Measurements from ENCODE around the gene PFKFB4.

Gene PFKFB4

DNA sequence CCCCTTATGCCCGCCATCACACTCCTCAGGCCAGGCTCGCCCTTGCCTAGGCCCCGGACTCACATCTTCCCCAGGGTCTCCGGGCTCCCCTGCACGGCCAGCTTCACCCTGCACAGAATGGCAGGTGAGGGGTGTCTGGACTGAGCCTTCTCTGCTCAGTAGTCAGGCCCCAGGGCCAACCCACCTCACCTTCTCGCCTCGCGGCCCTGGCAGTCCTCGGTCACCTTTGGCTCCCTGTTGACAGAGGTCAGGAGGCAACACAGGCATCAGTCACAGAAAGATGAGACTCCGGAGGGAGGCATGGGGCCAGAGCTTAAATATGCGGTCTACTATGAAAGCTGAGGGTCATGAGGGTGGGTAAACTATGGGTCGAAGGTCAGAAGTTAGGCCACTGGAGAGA is 15.3 kb upstream of the PFKFB4 start:
- TF ChIP-seq, protein P1, sequence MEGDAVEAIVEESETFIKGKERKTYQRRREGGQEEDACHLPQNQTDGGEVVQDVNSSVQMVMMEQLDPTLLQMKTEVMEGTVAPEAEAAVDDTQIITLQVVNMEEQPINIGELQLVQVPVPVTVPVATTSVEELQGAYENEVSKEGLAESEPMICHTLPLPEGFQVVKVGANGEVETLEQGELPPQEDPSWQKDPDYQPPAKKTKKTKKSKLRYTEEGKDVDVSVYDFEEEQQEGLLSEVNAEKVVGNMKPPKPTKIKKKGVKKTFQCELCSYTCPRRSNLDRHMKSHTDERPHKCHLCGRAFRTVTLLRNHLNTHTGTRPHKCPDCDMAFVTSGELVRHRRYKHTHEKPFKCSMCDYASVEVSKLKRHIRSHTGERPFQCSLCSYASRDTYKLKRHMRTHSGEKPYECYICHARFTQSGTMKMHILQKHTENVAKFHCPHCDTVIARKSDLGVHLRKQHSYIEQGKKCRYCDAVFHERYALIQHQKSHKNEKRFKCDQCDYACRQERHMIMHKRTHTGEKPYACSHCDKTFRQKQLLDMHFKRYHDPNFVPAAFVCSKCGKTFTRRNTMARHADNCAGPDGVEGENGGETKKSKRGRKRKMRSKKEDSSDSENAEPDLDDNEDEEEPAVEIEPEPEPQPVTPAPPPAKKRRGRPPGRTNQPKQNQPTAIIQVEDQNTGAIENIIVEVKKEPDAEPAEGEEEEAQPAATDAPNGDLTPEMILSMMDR (IDR thresholded peaks at IDR 0.05; ENCODE audit: insufficient read depth, low read depth, low read length, missing control alignments) = no peak
- H3K4me3 ChIP-seq (ENCODE audit: low read length) = no peak overlapping the region
- no peak for DNase-seq (ENCODE audit: low read depth)

DNA sequence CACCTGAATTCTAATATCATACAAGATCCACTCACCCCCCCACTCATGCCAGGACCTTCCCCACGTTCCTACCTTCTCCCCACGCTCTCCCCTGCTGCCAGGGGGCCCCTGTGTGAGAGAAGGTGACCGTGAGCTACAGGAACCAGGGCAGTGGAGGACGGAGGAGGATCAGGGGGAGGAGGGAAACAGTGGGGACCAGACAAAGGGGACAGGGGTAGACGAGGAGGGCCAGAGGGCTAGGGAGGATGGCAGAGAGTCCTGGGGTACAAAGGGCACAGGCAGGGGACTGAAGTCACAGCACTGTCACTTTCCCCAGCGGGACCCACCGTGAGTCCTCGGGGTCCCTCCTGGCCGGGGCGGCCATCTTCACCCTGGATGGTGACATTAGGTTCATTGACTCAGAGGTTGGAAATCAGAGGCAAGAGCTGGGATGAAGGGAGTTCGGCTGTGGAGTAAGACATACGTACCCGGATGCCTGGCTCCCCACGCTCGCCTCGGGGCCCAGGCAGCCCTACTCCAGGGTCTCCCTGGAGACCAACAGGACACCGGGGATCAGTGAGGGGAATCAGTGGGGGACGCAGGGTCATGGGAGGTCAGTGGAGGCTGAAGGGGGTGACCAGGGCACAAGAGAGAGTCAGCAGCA is 13.3 kb upstream of the PFKFB4 start:
- DNase-seq (ENCODE audit: low read depth) = no peak
- TF ChIP-seq, protein P1 (IDR thresholded peaks at IDR 0.05; ENCODE audit: insufficient read depth, low read depth, low read length, missing control alignments) = no peak
- no peak overlapping the region for H3K4me3 ChIP-seq (ENCODE audit: low read length)

DNA sequence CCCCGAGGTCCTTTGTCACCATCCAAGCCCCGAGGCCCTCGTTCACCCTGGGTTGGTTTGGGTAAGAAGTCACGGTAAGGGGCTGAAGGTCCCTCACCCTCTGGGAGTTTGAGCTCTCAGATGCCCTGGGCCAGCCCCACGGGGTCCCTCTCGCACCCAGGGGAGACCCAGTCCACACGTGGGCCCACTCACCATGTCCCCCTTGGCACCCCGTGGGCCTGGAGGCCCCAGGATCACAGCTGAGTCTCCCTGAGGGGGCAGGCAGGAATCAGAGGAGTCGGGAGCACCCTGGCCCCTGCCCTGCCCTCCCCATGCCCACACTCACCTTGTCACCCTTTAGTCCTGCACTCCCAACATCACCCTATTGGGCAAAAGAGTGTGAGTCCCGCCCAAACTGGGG is 12.8 kb upstream of the PFKFB4 start:
- TF ChIP-seq, protein P1 (IDR thresholded peaks at IDR 0.05; ENCODE audit: insufficient read depth, low read depth, low read length, missing control alignments) = no peak
- DNase-seq (ENCODE audit: low read depth) = no peak
- no peak overlapping the region for H3K4me3 ChIP-seq (ENCODE audit: low read length)

DNA sequence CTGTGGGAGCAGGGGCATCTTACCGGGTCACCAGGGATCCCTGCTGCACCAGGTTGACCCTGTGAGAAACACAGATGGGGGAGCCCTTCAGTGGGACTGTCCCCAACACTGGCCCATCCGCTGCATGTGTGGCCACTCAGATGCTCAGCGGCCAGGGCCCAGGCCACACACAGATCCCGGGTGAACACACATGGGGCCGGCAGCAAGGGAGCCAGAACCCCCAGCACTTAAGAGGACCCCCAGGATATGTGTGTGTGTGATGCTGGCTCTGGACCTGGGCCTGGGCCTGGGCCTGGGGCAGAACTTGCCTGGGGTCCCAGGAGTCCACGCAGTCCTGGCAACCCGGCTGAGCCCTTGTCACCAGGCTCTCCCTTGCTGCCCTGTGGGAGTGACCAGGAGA is 11.9 kb upstream of the PFKFB4 start:
- no peak for DNase-seq (ENCODE audit: low read depth)
- no peak overlapping the region for H3K4me3 ChIP-seq (ENCODE audit: low read length)
- TF ChIP-seq, protein P1 (IDR thresholded peaks at IDR 0.05; ENCODE audit: insufficient read depth, low read depth, low read length, missing control alignments) = no peak

DNA sequence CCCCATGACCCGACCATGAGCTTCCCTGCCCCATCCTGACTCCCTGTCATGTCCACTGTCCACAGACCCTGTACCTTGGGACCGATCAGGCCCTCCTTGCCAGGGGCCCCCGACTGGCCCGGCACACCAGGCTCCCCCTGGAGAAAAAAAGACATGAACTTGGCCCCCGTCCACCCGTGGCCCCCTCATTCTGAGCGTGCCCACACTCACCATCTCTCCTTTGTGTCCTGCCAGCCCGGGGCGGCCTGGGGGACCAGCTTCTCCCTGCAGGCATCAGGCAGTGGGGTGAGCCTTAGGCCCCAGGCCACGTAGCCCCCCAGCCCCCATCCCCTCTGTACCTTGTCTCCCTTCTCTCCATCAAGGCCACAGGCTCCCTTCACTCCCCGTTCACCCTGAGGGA is 10.9 kb upstream of the PFKFB4 start:
- no peak overlapping the region for H3K4me3 ChIP-seq (ENCODE audit: low read length)
- DNase-seq (ENCODE audit: low read depth) = no peak
- TF ChIP-seq, protein P1 (IDR thresholded peaks at IDR 0.05; ENCODE audit: insufficient read depth, low read depth, low read length, missing control alignments) = no peak

DNA sequence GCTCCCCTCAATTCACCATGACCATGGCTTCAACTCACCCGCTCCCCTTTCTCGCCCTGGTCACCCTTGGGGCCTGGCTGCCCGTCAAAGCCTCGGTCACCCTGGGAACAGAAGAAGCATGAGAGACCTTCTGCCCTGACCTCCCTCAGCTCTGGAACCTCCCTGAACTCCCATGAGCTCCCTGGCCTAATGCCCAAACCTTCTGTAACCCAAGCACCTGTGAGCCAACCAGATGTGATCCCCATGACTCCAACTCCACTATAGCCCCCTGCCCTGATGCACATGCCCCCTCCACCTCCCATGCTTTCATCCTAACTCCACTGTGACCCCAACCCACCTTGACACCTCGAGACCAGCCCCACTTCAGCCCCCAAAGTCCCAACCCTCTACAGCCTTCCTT is 10.5 kb upstream of the PFKFB4 start:
- TF ChIP-seq, protein P1 (IDR thresholded peaks at IDR 0.05; ENCODE audit: insufficient read depth, low read depth, low read length, missing control alignments) = no peak
- no peak for DNase-seq (ENCODE audit: low read depth)
- no peak overlapping the region for H3K4me3 ChIP-seq (ENCODE audit: low read length)

DNA sequence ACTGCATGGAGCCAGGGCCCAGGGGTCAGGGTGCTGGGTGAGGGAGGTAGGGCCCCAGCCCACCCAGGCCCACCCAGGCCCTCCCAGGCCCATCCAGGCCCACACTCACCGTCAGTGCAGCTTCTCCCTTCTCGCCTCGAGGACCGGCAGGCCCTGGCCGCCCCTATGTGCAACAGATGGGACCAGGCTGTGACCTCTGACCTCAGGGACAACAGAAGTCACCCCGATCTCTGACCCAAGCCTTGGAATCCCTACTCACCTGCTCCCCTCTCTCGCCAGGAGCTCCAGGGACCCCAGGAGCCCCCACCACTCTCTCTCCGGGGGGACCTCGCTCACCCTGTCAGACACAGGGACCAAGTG is 9.8 kb upstream of the PFKFB4 start:
- no peak for DNase-seq (ENCODE audit: low read depth)

More for the DNA sequence above, 9.8 kb upstream of the PFKFB4 start:
- TF ChIP-seq, protein P1 (IDR thresholded peaks at IDR 0.05; ENCODE audit: insufficient read depth, low read depth, low read length, missing control alignments) = no peak
- no peak overlapping the region for H3K4me3 ChIP-seq (ENCODE audit: low read length)

Measured in epithelial cell of esophagus (primary cell).